HepG2 (cell line): ENCODE data around the gene UQCR11. TPM values are rescaled to one million over a fixed set of nuclear protein-coding genes. Genes with fewer than 3 reads are reported as not detected.

Experiments used
- ATAC-seq: fragments of 200-7000 bp; cut with Tn5 transposase; 3 replicates; pipeline ENCODE4 v1.9.1; 2020; ENCODE audit warnings: mild to moderate bottlenecking, moderate library complexity
- BruUV-seq: library from RNA; stranded (reverse); fragments of 400-500 nt; replicated peaks from 2 replicates; lab custom pipeline; 2021; lab: Mats Ljungman, UMichigan
- CTCF ChIA-PET: fragments of 300-600 bp; formaldehyde crosslinking; extraction: SDS; loops from one replicate; lab custom pipeline; 2021; ENCODE audit warnings: low total read pairs, inconsistent platforms, low intra/inter-chr PET ratio; lab: Yijun Ruan, JAX
- POLR2A ChIA-PET: fragments of 350-600 bp; sonication (Branson Sonifier 250); formaldehyde crosslinking; loops from one replicate; lab custom pipeline; 2020; ENCODE audit warnings: antibody characterized with exemption, inconsistent platforms; lab: Yijun Ruan, JAX
- DNase-seq: peaks from one replicate; pipeline ENCODE4 v3.0.0-alpha.2; 2015; ENCODE audit warnings: low spot score
- FAIRE-seq: peaks from 3 replicates; lab custom pipeline; 2011; peaks lifted over from hg19 to GRCh38; lab: Jason Lieb, UNC
- H2AFZ ChIP-seq: one replicate; pipeline ENCODE4 v1.6.1; 2011; ENCODE audit warnings: low read length, inconsistent platforms
- H3K27ac ChIP-seq: fragments of 300-600 bp; 3 replicates; pipeline ENCODE4 v1.8.0; 2011; ENCODE audit warnings: mixed run types, mild to moderate bottlenecking, mixed read lengths, low read length, inconsistent platforms; ENCODE audit not compliant: insufficient read depth; ENCODE audit errors: extremely low read length
- H3K27me3 ChIP-seq, 2 experiments: fragments of 200-600 bp in 1 of 2; 2 replicates in 1 of 2; 3 replicates in 1 of 2; pipeline versions ENCODE4 v1.6.0 to v1.8.0; 2011; ENCODE audit warnings: low read length in 2 of 2, mild to moderate bottlenecking in 2 of 2, moderate library complexity in 2 of 2, inconsistent platforms in 1 of 2; ENCODE audit not compliant: insufficient read depth in 2 of 2, control insufficient read depth in 1 of 2
- H3K36me3 ChIP-seq, 2 experiments: fragments of 200-600 bp in 1 of 2; replicated peaks in 1 of 2; 2 replicates in 1 of 2; 3 replicates in 1 of 2; pipeline versions ENCODE4 v1.5.1 to v1.8.0; 2011; ENCODE audit warnings: low read length in 2 of 2, inconsistent platforms in 1 of 2; ENCODE audit not compliant: insufficient read depth in 2 of 2, control insufficient read depth in 1 of 2
- H3K4me1 ChIP-seq: 2 replicates; pipeline ENCODE4 v1.5.1; 2012; ENCODE audit warnings: low read length, inconsistent platforms; ENCODE audit not compliant: insufficient read depth
- H3K4me2 ChIP-seq: 2 replicates; pipeline ENCODE4 v1.6.0; 2011; ENCODE audit warnings: low read depth, low read length, inconsistent platforms
- H3K4me3 ChIP-seq, 3 experiments: fragments of 200-600 bp in 1 of 3; sonication (generic), shearing (Covaris generic) in 1 of 3; replicated peaks in 1 of 3; 2 replicates each; pipeline ENCODE4 v1.5.1; 2011 to 2016; ENCODE audit warnings: low read length in 3 of 3, inconsistent platforms in 2 of 3, low read depth in 2 of 3, mild to moderate bottlenecking in 2 of 3, control low read depth in 1 of 3, mixed read lengths in 1 of 3; ENCODE audit not compliant: insufficient read depth in 1 of 3
- H3K79me2 ChIP-seq: one replicate; pipeline ENCODE4 v1.6.1; 2011; ENCODE audit warnings: low read length, inconsistent platforms; ENCODE audit not compliant: insufficient read depth
- H3K9ac ChIP-seq: 2 replicates; pipeline ENCODE4 v1.6.0; 2011; ENCODE audit warnings: mild to moderate bottlenecking, low read depth, low read length, inconsistent platforms; ENCODE audit not compliant: insufficient read depth
- H3K9me3 ChIP-seq: 2 replicates; pipeline ENCODE4 v1.5.1; 2012; ENCODE audit warnings: mild to moderate bottlenecking, low read length
- H4K20me1 ChIP-seq: 2 replicates; pipeline ENCODE4 v1.6.0; 2011; ENCODE audit warnings: inconsistent platforms, mild to moderate bottlenecking, low read length, moderate library complexity; ENCODE audit not compliant: insufficient read depth
- GTF3A ChIP-seq: sonication (generic); formaldehyde crosslinking; conservative IDR thresholded peaks from 2 replicates; pipeline ENCODE4 v1.4.0; 2020; ENCODE audit warnings: mild to moderate bottlenecking, missing genetic modification reagents
- IRF2 ChIP-seq: IDR thresholded peaks from 2 replicates; pipeline ENCODE4 v1.6.1; 2018; ENCODE audit warnings: missing genetic modification reagents, missing compliant biosample characterization
- ZNF292 ChIP-seq: sonication (generic); formaldehyde crosslinking; IDR thresholded peaks from 2 replicates; pipeline ENCODE4 v1.8.1; 2022; ENCODE audit warnings: mild to moderate bottlenecking, low read depth, missing genetic modification reagents, borderline replicate concordance
- WGBS: methylation state at CpG from one replicate; pipeline ENCODE4 v1.1.6; 2017; ENCODE audit warnings: low lambda C conversion rate; 5-methylcytosine and 5-hydroxymethylcytosine counted together
- in situ Hi-C: cut with HindIII; loops from 2 replicates; pipeline ENCODE4 v1.10.0; 2017; ENCODE audit warnings: low pct_unique_long_range_greater_than_20kb; ENCODE audit not compliant: extremely low pct_ligation_motif_present
- intact Hi-C: fragments of 100-400 bp; cut with micrococcal nuclease; formaldehyde crosslinking; loops from one replicate; pipeline ENCODE4 v1.10.0; 2022; ENCODE audit not compliant: unreplicated experiment
- polyA plus RNA-seq, 8 experiments: library from polyadenylated mRNA; depleted of rRNA in 3 of 8; stranded (reverse) in 7 of 8; unstranded in 1 of 8; fragments of >200 nt; fragmentation: Illumina TruSeq in 4 of 8; extraction: Trizol in 4 of 8; gene quantifications; 2 replicates each; pipeline versions ENCODE4 v1.2.1 to v1.2.3, GENCODE V29; 2011 to 2016; ENCODE audit warnings: low read depth in 4 of 8, missing spikeins in 1 of 8, mixed read lengths in 1 of 8; ENCODE audit not compliant: insufficient read depth in 1 of 8
- total RNA-seq, 5 experiments: library from RNA; depleted of rRNA; stranded (reverse); fragments of >200 nt; fragmentation: Illumina TruSeq; extraction: Trizol; gene quantifications; 2 replicates each; pipeline ENCODE4 v1.2.3, GENCODE V29; 2016; ENCODE audit warnings: low read depth in 1 of 5
- TF ChIP-seq, protein P1 (sequence below): sonication (generic); formaldehyde crosslinking; IDR thresholded peaks from 2 replicates; pipeline ENCODE4 v1.9.0; 2021; ENCODE audit warnings: missing genetic modification reagents, borderline replicate concordance
- TF ChIP-seq, protein P2 (sequence below): fragments of 450-650 bp; IDR thresholded peaks from 2 replicates; pipeline ENCODE4 v1.6.1; 2016
- TF ChIP-seq, protein P3 (sequence below): sonication (generic); formaldehyde crosslinking; IDR thresholded peaks from 2 replicates; pipeline ENCODE4 v1.4.0; 2020; ENCODE audit warnings: missing genetic modification reagents

UQCR11 gene
- total and polyA plus RNA-seq, 2 of the 13 experiments (the other 11 are each of a cell fraction or from before 2014, with no cell fraction given), result 125 to 214 TPM

DNA sequence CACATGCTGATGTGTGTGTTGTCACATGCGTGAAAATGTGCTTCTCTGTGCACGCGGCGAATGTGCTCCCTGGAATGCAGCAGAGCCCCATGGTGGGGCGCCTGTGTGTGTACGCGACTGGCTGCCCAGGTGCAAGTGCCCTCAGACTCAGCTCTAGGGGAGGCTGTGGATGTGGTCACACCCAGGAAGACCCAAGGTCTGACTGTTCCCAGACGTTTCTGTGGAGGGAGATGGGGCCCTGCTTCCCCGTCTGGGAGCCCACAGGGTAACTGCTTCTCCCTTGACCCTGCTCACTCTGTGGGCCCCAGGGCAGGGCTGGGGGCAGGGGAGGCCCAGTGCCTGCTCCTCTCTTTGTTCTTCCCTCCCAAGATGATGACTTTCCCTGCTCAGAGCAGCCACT lies 7.9 kb upstream of the UQCR11 start:
- in situ Hi-C loops (no loop called here), intact Hi-C loops (no loop called here)
- Histone ChIP-seq H3K4me1 (no peaks in the 10 kb centered on the region), H3K9me3 (no peaks in the 10 kb centered on the region), H3K9ac (no peak overlapping the region), H3K27ac (no peak overlapping the region), H3K36me3 (peaks cover 32 to 48% of the 10 kb centered on the region in 2 experiments; a peak in 4 of 5 replicates), H3K4me3 (no peak overlapping the region), H3K27me3 (no peaks in the 10 kb centered on the region), H2AFZ (no peak overlapping the region), H3K4me2 (no peak overlapping the region), H4K20me1 (no peaks in the 10 kb centered on the region), H3K79me2 (no peaks in the 10 kb centered on the region)
- WGBS, result 100% methylated on average over 4 of the region's 9 CpGs
- ATAC-seq (no peak), DNase-seq (no peak), FAIRE-seq (no peak)
- TF ChIP-seq ZNF292 (CRISPR knock-in tag) (no peak), GTF3A (CRISPR knock-in tag) (no peak), IRF2 (CRISPR knock-in tag) (no peak)
- TF ChIP-seq, protein P1, sequence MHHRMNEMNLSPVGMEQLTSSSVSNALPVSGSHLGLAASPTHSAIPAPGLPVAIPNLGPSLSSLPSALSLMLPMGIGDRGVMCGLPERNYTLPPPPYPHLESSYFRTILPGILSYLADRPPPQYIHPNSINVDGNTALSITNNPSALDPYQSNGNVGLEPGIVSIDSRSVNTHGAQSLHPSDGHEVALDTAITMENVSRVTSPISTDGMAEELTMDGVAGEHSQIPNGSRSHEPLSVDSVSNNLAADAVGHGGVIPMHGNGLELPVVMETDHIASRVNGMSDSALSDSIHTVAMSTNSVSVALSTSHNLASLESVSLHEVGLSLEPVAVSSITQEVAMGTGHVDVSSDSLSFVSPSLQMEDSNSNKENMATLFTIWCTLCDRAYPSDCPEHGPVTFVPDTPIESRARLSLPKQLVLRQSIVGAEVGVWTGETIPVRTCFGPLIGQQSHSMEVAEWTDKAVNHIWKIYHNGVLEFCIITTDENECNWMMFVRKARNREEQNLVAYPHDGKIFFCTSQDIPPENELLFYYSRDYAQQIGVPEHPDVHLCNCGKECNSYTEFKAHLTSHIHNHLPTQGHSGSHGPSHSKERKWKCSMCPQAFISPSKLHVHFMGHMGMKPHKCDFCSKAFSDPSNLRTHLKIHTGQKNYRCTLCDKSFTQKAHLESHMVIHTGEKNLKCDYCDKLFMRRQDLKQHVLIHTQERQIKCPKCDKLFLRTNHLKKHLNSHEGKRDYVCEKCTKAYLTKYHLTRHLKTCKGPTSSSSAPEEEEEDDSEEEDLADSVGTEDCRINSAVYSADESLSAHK (CRISPR knock-in tag), result no peak
- TF ChIP-seq, protein P2, sequence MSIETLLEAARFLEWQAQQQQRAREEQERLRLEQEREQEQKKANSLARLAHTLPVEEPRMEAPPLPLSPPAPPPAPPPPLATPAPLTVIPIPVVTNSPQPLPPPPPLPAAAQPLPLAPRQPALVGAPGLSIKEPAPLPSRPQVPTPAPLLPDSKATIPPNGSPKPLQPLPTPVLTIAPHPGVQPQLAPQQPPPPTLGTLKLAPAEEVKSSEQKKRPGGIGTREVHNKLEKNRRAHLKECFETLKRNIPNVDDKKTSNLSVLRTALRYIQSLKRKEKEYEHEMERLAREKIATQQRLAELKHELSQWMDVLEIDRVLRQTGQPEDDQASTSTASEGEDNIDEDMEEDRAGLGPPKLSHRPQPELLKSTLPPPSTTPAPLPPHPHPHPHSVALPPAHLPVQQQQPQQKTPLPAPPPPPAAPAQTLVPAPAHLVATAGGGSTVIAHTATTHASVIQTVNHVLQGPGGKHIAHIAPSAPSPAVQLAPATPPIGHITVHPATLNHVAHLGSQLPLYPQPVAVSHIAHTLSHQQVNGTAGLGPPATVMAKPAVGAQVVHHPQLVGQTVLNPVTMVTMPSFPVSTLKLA, result 0 out of 2 replicates have a peak, but pooled peaks have one; percentile 37
- TF ChIP-seq, protein P3, sequence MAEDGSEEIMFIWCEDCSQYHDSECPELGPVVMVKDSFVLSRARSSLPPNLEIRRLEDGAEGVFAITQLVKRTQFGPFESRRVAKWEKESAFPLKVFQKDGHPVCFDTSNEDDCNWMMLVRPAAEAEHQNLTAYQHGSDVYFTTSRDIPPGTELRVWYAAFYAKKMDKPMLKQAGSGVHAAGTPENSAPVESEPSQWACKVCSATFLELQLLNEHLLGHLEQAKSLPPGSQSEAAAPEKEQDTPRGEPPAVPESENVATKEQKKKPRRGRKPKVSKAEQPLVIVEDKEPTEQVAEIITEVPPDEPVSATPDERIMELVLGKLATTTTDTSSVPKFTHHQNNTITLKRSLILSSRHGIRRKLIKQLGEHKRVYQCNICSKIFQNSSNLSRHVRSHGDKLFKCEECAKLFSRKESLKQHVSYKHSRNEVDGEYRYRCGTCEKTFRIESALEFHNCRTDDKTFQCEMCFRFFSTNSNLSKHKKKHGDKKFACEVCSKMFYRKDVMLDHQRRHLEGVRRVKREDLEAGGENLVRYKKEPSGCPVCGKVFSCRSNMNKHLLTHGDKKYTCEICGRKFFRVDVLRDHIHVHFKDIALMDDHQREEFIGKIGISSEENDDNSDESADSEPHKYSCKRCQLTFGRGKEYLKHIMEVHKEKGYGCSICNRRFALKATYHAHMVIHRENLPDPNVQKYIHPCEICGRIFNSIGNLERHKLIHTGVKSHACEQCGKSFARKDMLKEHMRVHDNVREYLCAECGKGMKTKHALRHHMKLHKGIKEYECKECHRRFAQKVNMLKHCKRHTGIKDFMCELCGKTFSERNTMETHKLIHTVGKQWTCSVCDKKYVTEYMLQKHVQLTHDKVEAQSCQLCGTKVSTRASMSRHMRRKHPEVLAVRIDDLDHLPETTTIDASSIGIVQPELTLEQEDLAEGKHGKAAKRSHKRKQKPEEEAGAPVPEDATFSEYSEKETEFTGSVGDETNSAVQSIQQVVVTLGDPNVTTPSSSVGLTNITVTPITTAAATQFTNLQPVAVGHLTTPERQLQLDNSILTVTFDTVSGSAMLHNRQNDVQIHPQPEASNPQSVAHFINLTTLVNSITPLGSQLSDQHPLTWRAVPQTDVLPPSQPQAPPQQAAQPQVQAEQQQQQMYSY (CRISPR knock-in tag), result no peak
- CTCF ChIA-PET, result no interaction called here
- POLR2A ChIA-PET, result no interaction called here
- no TSS peak for BruUV-seq
